ENCODE data around the gene CFAP210.
A peak's percentile ranks its signal among the peaks of the same experiment; 100 is the strongest.

The CFAP210 gene

GRCh38 chr2:169734169-169734847, 40.1 kb upstream of the CFAP210 start:
- peak; percentile 25 for DNase-seq (ENCODE audit: low read depth)
- H3K4me3 ChIP-seq (ENCODE audit: low read depth, low read length), result peak overlapping the region; percentile 87
- no peak for TF ChIP-seq CTCF (IDR thresholded peaks at IDR 0.05; ENCODE audit: insufficient read depth, low read depth, low read length, missing control alignments)

GRCh38 chr2:169732583-169733358, 38.6 kb upstream of the CFAP210 start:
- TF ChIP-seq CTCF (IDR thresholded peaks at IDR 0.05; ENCODE audit: insufficient read depth, low read depth, low read length, missing control alignments), result no peak
- peak overlapping the region; percentile 87 for H3K4me3 ChIP-seq (ENCODE audit: low read depth, low read length)

GRCh38 chr2:169732075-169732474, 37.9 kb upstream of the CFAP210 start:
- no peak for DNase-seq (ENCODE audit: low read depth)
- no peak for TF ChIP-seq CTCF (IDR thresholded peaks at IDR 0.05; ENCODE audit: insufficient read depth, low read depth, low read length, missing control alignments)

More at GRCh38 chr2:169732583-169733358, 38.6 kb upstream of the CFAP210 start:
- DNase-seq (ENCODE audit: low read depth), result peak; percentile 14

GRCh38 chr2:169729274-169729605, 35.0 kb upstream of the CFAP210 start:
- DNase-seq (ENCODE audit: low read depth), result no peak
- no peak overlapping the region for H3K4me3 ChIP-seq (ENCODE audit: low read depth, low read length)
- TF ChIP-seq CTCF (IDR thresholded peaks at IDR 0.05; ENCODE audit: insufficient read depth, low read depth, low read length, missing control alignments), result no peak

More at GRCh38 chr2:169732075-169732474, 37.9 kb upstream of the CFAP210 start:
- no peak overlapping the region for H3K4me3 ChIP-seq (ENCODE audit: low read depth, low read length)

GRCh38 chr2:169727065-169727464, 32.9 kb upstream of the CFAP210 start:
- DNase-seq (ENCODE audit: low read depth), result no peak
- H3K4me3 ChIP-seq (ENCODE audit: low read depth, low read length), result no peak overlapping the region
- TF ChIP-seq CTCF (IDR thresholded peaks at IDR 0.05; ENCODE audit: insufficient read depth, low read depth, low read length, missing control alignments), result no peak

GRCh38 chr2:169721016-169721415, 26.8 kb upstream of the CFAP210 start:
- H3K4me3 ChIP-seq (ENCODE audit: low read depth, low read length), result no peak overlapping the region
- TF ChIP-seq CTCF (IDR thresholded peaks at IDR 0.05; ENCODE audit: insufficient read depth, low read depth, low read length, missing control alignments), result no peak
- DNase-seq (ENCODE audit: low read depth), result no peak
